Type B pancreatic cell (in vitro differentiated cells): ENCODE results near the gene NR6A1. TPM values are rescaled to one million over a fixed set of nuclear protein-coding genes. Genes with fewer than 3 reads are reported as not detected.

Experiments used
- DNase-seq: peaks from one replicate; pipeline ENCODE4 v3.0.0; 2021; ENCODE audit warnings: mixed read lengths; ENCODE audit not compliant: unreplicated experiment; ENCODE audit errors: extremely low spot score
- H3K27ac Mint-ChIP-seq: 2 replicates; pipeline ENCODE4 v1.8.0; 2021; ENCODE audit warnings: mild to moderate bottlenecking, mixed read lengths
- H3K27me3 Mint-ChIP-seq: 2 replicates; pipeline ENCODE4 v1.8.0; 2021; ENCODE audit warnings: mixed read lengths
- H3K36me3 Mint-ChIP-seq: 2 replicates; pipeline ENCODE4 v1.8.0; 2021; ENCODE audit warnings: mixed read lengths
- H3K4me1 Mint-ChIP-seq: one replicate; pipeline ENCODE4 v1.8.0; 2021; ENCODE audit warnings: mixed read lengths; ENCODE audit not compliant: unreplicated experiment
- H3K4me3 Mint-ChIP-seq: 2 replicates; pipeline ENCODE4 v1.8.0; 2021; ENCODE audit warnings: mild to moderate bottlenecking, mixed read lengths
- H3K9me3 Mint-ChIP-seq: 2 replicates; pipeline ENCODE4 v1.8.0; 2021; ENCODE audit warnings: mixed read lengths
- CTCF ChIP-seq: fragments of 200-600 bp; sonication (generic); conservative IDR thresholded peaks from 2 replicates; pipeline ENCODE4 v1.5.0; 2021; ENCODE audit warnings: antibody characterized with exemption, mild to moderate bottlenecking
- total RNA-seq: library from RNA; stranded (reverse); gene quantifications from 2 replicates; pipeline ENCODE4 v1.2.1, GENCODE V29; 2021; ENCODE audit warnings: low replicate concordance

NR6A1 gene
- total RNA-seq, 1 donor from 2014 or later: 10.0 TPM

GRCh38 chr9:124474151-124474550 is 297.0 kb downstream of the NR6A1 start:
- Mint-ChIP-seq H3K4me3 (no peak overlapping the region), H3K36me3 (no peaks in the 10 kb centered on the region), H3K27me3 (peaks cover 27% of the 10 kb centered on the region), H3K9me3 (no peaks in the 10 kb centered on the region), H3K4me1 (no peaks in the 10 kb centered on the region), H3K27ac (no peak overlapping the region)
- no peak for DNase-seq
- TF ChIP-seq CTCF: no peak

GRCh38 chr9:124473310-124473709 is 297.8 kb downstream of the NR6A1 start:
- Mint-ChIP-seq H3K4me3 (no peak overlapping the region), H3K27ac (no peak overlapping the region), H3K36me3 (no peaks in the 10 kb centered on the region), H3K27me3 (peaks cover 19% of the 10 kb centered on the region), H3K9me3 (no peaks in the 10 kb centered on the region), H3K4me1 (no peaks in the 10 kb centered on the region)
- no peak for DNase-seq
- TF ChIP-seq CTCF: no peak

- H3K4me1 Mint-ChIP-seq: no peaks in the 10 kb centered on the region
- TF ChIP-seq CTCF: no peak
- DNase-seq: no peak
- H3K27ac Mint-ChIP-seq: no peak overlapping the region
- H3K9me3 Mint-ChIP-seq: no peaks in the 10 kb centered on the region
- H3K4me3 Mint-ChIP-seq: no peak overlapping the region
- H3K36me3 Mint-ChIP-seq: no peaks in the 10 kb centered on the region
- H3K27me3 Mint-ChIP-seq: peaks cover 15% of the 10 kb centered on the region
Observed at GRCh38 chr9:124472770-124473169, 298.3 kb downstream of the NR6A1 start.

GRCh38 chr9:124471761-124472160 is 299.4 kb downstream of the NR6A1 start:
- H3K27me3 Mint-ChIP-seq: peaks cover 15% of the 10 kb centered on the region
- H3K9me3 Mint-ChIP-seq: no peaks in the 10 kb centered on the region
- no peak overlapping the region for H3K27ac Mint-ChIP-seq
- H3K36me3 Mint-ChIP-seq: no peaks in the 10 kb centered on the region
- no peak overlapping the region for H3K4me3 Mint-ChIP-seq
- no peak for TF ChIP-seq CTCF
- H3K4me1 Mint-ChIP-seq: no peaks in the 10 kb centered on the region
- no peak for DNase-seq

- Mint-ChIP-seq H3K4me3 (no peak overlapping the region), H3K27ac (no peak overlapping the region), H3K9me3 (no peaks in the 10 kb centered on the region), H3K36me3 (no peaks in the 10 kb centered on the region), H3K27me3 (peaks cover 16% of the 10 kb centered on the region), H3K4me1 (no peaks in the 10 kb centered on the region)
- TF ChIP-seq CTCF: no peak
- no peak for DNase-seq
Observed at GRCh38 chr9:124470726-124471125, 300.4 kb downstream of the NR6A1 start.

GRCh38 chr9:124470306-124470705 is 300.8 kb downstream of the NR6A1 start:
- TF ChIP-seq CTCF: no peak
- no peak overlapping the region for H3K27ac Mint-ChIP-seq
- no peaks in the 10 kb centered on the region for H3K9me3 Mint-ChIP-seq
- H3K27me3 Mint-ChIP-seq: peaks cover 18% of the 10 kb centered on the region
- DNase-seq: no peak
- H3K36me3 Mint-ChIP-seq: no peaks in the 10 kb centered on the region
- no peaks in the 10 kb centered on the region for H3K4me1 Mint-ChIP-seq
- no peak overlapping the region for H3K4me3 Mint-ChIP-seq
